ENCODE measurements around the gene VAC14.

VAC14 gene

DNA sequence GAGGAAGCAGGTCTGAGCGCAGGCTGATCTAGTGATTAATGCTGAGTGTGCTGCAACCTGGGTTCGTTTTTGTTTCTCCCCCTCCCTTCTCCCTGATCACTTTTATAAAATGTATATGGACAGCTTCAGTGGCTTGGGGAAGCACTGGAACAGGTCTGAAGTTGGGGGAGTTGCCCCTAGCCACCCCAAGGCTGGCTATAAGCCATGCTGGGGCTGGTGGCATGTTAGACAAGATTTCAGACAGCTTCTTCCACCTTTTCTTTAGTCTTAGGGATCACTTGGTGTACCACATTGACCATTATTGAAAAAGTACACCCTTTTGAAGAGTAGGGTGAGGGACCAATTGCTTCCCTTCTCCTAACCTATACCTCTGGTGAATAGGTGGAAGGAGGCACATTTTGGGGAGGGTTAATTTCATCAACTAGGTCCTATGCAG lies 3.8 kb upstream of the VAC14 start:
- no peak for TF ChIP-seq ZFX (IDR thresholded peaks at IDR 0.05; ENCODE audit: borderline replicate concordance)
- TF ChIP-seq, protein P1, sequence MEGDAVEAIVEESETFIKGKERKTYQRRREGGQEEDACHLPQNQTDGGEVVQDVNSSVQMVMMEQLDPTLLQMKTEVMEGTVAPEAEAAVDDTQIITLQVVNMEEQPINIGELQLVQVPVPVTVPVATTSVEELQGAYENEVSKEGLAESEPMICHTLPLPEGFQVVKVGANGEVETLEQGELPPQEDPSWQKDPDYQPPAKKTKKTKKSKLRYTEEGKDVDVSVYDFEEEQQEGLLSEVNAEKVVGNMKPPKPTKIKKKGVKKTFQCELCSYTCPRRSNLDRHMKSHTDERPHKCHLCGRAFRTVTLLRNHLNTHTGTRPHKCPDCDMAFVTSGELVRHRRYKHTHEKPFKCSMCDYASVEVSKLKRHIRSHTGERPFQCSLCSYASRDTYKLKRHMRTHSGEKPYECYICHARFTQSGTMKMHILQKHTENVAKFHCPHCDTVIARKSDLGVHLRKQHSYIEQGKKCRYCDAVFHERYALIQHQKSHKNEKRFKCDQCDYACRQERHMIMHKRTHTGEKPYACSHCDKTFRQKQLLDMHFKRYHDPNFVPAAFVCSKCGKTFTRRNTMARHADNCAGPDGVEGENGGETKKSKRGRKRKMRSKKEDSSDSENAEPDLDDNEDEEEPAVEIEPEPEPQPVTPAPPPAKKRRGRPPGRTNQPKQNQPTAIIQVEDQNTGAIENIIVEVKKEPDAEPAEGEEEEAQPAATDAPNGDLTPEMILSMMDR (IDR thresholded peaks at IDR 0.05), result no peak
- no peak overlapping the region for H3K27ac ChIP-seq

DNA sequence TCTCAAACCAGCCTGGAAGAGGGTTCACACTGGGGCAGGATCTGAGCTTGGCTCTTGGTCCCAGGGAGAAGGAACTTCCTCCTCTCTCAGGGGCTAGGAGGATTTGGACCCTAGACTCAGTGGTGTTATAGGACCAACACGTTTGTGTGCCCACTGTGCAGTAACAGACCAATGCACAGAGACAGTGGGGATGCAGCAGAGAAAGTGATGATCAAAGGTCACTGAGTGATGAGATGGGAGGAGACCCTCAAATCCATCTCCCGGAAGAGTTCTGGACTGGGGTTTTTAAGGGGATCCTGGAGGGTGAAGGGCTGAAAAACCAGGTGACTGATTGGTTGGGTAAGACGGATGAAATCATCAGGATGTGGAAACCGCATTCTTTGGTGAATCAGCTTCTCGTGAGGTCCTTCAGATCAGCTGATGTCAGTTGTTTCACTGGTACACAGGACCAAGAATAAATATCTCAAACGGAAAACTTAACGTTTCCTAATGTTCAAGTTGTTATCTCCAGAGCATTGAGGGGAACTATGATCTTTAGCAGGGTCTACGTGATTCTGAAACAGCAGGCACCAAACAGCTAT lies 3.3 kb upstream of the VAC14 start:
- no peak for TF ChIP-seq ZFX (IDR thresholded peaks at IDR 0.05; ENCODE audit: borderline replicate concordance)
- TF ChIP-seq, protein P1 (IDR thresholded peaks at IDR 0.05), result no peak
- H3K27ac ChIP-seq, result no peak overlapping the region

DNA sequence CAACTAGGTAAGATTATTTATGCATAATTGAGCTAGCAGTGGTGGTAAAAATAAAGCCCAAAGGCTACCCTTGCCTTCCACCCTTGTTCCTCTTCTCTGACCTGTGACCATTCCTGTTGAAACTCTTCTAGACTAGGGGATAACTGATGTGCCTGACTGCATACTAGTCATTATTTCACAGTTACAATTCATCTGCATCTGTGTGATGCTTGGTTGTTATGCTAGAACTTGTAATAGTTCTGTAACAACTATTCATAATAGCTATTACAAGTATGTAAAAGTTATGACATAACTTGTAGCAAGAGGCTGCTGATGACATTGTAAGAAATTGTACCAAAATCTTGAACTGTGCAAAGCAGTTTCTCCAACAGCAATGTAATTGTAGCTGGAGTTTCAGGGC lies 2.4 kb upstream of the VAC14 start:
- TF ChIP-seq, protein P1 (IDR thresholded peaks at IDR 0.05), result no peak
- no peak for TF ChIP-seq ZFX (IDR thresholded peaks at IDR 0.05; ENCODE audit: borderline replicate concordance)
- no peak overlapping the region for H3K27ac ChIP-seq

DNA sequence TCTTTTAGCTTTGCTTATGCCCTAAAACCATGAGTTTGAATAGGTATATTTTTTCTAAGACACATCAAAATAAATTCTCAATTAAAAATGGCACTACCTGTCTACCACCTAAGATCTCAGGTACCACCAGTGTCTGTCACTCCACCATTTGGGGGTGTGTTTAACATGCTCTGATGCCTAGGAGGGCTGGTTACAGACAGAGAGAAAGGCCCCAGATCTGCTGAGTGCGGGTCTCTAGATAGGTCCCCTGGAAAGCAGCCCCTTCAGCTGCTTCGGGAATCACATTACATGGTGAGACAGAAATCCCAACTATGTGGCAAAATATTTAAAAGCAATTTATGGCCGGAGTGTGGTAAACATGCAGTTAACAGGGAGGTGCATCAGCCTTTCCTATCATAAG lies 653 bp upstream of the VAC14 start:
- H3K27ac ChIP-seq, result no peak overlapping the region
- TF ChIP-seq, protein P1 (IDR thresholded peaks at IDR 0.05), result no peak
- no peak for TF ChIP-seq ZFX (IDR thresholded peaks at IDR 0.05; ENCODE audit: borderline replicate concordance)

DNA sequence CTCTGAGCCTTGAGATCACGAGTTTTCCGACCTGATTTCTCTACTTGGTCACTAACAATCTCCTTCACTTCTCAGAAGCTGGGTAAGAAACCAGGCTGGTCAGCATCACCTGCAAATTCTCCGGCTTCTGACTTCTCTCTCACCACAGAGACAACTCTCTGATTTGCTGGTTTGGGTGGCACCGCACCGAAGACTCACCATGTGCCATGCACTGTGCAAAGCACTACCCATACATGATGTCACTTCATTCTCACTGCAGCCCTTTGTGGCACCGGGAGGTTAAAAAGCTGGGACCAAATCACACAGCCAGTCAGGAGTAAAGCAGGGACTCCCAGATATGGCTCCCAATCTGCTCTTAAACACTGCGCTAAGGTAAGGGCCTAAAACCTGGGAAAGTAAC lies 647 bp downstream of the VAC14 start:
- no peak overlapping the region for H3K27ac ChIP-seq
- no peak for TF ChIP-seq ZFX (IDR thresholded peaks at IDR 0.05; ENCODE audit: borderline replicate concordance)
- TF ChIP-seq, protein P1 (IDR thresholded peaks at IDR 0.05), result no peak

DNA sequence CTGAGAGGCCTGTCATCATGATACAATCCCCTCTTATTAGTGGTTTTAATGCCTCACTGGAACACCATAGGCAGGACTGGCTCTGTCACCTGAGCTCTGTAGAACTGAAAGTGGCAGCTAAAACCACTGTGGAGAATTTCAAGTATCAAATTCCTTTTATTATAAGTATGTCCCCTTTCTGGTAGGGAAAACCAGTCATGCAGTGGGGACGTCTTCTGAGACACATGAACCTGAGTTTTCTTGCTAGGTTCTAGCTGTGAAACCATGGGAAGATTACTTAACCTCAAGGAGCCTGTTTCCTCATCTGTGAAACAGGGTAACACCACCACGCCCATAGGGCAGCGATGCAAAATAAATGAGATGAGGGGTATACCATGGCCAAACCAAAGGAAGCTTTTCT lies 4.7 kb downstream of the VAC14 start:
- no peak overlapping the region for H3K27ac ChIP-seq
- TF ChIP-seq, protein P1 (IDR thresholded peaks at IDR 0.05), result no peak
- no peak for TF ChIP-seq ZFX (IDR thresholded peaks at IDR 0.05; ENCODE audit: borderline replicate concordance)

DNA sequence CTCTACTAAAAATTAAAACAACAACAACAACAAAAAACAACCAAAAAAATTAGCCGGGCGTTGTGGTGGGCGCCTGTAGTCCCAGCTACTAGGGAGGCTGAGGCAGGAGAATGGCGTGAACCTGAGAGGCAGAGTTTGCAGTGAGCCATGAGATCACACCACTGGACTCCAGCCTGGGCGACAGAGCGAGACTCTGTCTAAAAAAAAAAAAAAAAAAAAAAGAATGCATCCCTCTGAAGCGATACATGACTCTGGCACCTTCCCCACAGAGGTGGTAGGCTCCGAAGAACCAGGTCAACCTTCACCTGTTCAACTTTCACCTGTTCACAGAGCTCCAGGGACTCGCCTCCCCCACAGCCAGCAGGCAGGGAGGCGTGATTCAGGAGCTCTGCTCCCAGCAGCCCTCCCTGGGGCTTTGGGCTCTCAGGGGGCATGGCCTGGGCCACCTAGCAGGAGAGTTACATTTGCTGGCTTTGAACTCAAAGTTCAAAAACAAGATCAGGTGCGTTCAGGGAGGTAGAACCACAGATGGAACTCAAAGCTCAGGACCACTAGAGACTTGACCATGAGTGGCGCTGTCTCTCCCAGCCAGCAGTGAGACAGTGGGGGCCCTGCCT lies 5.6 kb downstream of the VAC14 start:
- H3K27ac ChIP-seq, result no peak overlapping the region
- TF ChIP-seq ZFX (IDR thresholded peaks at IDR 0.05; ENCODE audit: borderline replicate concordance), result no peak
- TF ChIP-seq, protein P1 (IDR thresholded peaks at IDR 0.05), result no peak
